GM21423 (cell line): ENCODE results near the gene ELMOD1.
"Not testable (repeated sequence)": the region's sequence is repeated elsewhere in the genome, so short reads cannot be mapped to it uniquely, and the experiment has no call there.

Experiments used
- ATAC-seq: cut with Tn5 transposase; IDR thresholded peaks from one replicate; pipeline ENCODE4 v1.9.1; 2021; ENCODE audit warnings: mild to moderate bottlenecking, moderate library complexity; ENCODE audit not compliant: unreplicated experiment

Gene ELMOD1

GRCh38 chr11:107590460-107591377, at the start of gene ELMOD1:
TSS of gene ELMOD1 (plus strand) at chr11:107591147. CDS start at chr11:107618190, 27,043 bp downstream.
- ATAC-seq: peak; percentile 55

- no peak for ATAC-seq
These were observed 45.8 kb upstream of the ELMOD1 start for GRCh38 chr11:107545101-107545514.

- no peak for ATAC-seq
These were observed 43.0 kb upstream of the ELMOD1 start for GRCh38 chr11:107547961-107548360.

- ATAC-seq: peak; percentile 59
These were observed 41.5 kb upstream of the ELMOD1 start for GRCh38 chr11:107549253-107549953.

GRCh38 chr11:107549954-107550285, 41.0 kb upstream of the ELMOD1 start:
- ATAC-seq: no peak

- no peak for ATAC-seq
These were observed 40.6 kb upstream of the ELMOD1 start for GRCh38 chr11:107550304-107550703.

DNA sequence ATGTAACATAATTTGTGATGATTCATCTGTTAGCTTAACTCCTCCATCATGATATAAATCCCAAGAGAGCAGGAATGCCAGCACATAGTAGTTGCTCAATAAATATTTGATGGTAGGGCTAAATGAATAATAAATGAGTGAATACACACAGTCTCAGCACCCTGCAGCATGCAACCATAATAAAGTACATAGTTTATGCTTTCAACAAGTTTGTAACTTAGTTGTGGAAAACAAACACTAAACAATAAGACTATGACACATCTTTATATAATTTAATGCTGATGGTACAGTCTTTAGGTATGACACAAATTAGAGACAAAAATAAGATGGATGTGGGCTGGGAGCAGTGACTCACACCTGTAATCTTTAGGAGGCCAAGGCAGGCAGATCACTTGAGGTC, 29.3 kb upstream of the ELMOD1 start:
- ATAC-seq: no peak

- no peak for ATAC-seq
These were observed 28.2 kb upstream of the ELMOD1 start for GRCh38 chr11:107562647-107563208.

- ATAC-seq: no peak
These were observed 27.2 kb upstream of the ELMOD1 start for GRCh38 chr11:107563702-107564101.

DNA sequence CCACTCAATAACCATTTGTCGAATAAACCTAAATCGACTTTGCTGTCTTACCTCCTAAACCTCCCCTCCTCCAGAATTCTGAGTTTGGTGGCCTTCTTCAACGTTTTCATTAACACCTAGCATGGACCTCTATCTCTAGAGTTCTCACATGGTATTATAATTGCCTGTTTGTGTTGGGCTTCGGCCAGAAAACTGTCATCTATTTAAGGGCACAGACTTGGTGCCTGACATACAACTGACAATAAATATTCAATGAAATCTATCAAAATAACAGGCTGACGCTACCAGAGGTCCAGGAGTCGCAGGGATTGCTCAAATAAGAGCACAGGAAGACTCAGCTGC, 26.1 kb upstream of the ELMOD1 start:
- ATAC-seq: peak; percentile 9

GRCh38 chr11:107565219-107565937, 25.6 kb upstream of the ELMOD1 start, which contains the start of gene ALKBH8:
TSS of gene ALKBH8 (minus strand) at chr11:107565735. CDS start at chr11:107560893, 4,842 bp downstream.
- peak; percentile 73 for ATAC-seq

DNA sequence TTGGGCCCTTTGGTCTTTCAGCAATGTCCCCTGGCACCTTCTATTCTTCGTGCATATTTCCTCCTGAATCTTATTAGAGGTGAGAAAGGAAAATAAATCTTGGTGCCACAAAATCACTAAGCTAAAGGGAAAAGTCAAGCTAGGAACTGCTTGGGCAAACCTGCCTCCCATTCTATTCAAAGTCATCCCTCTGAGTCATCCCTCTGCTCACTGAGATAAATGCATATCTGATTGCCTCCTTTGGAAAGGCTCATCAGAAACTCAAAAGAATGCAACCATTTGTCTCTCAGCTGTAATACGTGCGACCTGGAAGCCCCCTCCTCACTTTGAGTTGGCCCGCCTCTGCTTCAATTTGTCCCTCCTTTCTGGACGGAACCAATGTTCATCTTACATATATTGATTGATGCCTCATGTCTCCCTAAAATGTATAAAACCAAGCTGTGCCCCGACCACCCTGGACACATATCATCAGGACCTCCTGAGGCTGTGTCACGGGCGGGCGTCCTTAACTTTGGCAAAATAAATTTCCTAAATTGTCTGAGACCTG, 24.9 kb upstream of the ELMOD1 start:
- ATAC-seq: peak; percentile 1

- ATAC-seq: no peak
These were observed 24.4 kb upstream of the ELMOD1 start for GRCh38 chr11:107566569-107566968.

DNA sequence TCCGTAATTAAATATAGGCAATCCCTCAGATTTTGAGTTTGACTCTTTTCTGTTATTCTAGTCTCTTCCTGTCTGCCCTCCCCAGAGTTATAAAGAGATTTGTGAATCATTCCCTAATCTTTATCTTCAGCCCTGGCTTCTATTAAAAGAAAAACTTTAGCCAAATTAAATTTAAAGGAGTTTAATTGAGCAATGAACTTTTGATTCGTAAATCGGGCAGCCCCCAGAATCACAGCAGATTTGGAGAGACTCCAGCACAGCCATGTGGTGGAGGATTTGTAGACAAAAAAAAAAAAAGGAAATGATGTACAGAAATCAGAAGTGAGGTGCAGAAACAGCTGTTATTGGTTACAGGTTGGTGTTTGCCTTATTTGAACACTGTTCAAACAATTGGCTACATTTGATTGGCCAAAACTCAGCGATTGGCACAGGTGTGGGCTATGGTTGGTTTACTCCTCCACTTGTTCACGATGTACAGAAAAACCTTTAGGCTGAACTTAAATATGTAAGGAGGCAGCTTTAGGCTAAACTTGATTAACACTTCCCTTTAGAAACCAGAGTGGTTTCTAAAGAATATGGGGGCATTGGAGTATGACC, 23.1 kb upstream of the ELMOD1 start:
- no peak for ATAC-seq

DNA sequence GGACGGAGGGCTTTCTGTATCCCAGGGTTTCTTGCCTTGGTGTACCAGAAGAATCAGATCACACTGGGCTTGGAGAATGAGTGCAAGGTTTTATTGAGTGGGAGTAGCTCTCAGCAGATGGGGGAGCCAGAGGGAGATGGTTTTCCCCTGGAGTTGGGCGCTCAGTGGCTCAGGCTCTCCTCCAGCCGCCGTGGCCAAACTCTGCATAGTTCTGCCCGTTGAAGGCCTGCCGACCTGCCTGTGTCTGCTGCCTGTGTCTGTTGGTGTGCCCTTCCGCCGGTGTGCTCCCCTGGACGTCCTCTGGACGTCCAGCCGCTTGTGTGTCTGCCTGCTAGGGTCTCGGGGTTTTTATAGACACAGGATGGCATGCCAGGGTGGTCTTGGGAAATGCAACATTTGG, 20.9 kb upstream of the ELMOD1 start:
- ATAC-seq: no peak

- ATAC-seq: no peak
These were observed 17.5 kb upstream of the ELMOD1 start for GRCh38 chr11:107573438-107573837.

DNA sequence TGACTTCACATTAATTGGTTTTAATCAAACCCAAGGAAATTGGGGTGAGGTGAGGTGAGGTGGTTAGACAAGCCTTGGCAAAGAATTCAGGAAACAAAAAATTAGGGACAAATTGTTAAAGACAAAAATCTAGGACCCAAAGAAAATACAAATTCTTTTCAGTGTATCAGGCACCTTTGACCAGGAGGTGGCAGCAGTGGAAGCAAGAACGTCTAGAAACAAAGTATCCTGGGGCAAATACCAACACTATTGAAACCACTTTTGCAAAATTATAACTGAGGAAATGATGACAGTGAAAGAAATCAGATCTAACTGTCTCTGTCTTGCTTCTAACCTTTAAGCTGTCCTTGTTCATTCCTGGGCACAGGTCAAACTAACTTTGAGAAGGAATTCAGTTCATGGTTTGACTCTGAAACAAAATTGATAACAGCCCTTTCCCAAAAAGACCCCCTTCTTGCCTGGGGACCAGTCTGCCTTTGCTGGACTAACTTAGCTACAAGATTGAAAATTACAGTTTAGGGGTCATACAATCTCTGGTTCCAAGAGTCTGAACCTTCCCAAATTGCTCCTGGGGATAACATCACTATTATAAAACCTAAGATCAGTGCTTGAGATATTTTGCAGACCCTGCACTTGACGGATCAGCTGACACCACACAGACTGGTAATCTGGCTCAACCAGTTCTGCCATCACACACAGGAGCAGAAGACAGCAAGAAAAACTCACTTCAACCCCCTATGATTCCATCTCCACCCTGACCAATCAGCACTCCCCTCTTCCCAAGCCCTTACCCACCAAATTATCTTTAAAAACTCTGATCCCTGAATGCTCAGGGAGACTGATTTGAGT, 14.2 kb upstream of the ELMOD1 start:
- ATAC-seq: not testable (repeated sequence)

GRCh38 chr11:107577346-107577711, 13.6 kb upstream of the ELMOD1 start:
- ATAC-seq: no peak

DNA sequence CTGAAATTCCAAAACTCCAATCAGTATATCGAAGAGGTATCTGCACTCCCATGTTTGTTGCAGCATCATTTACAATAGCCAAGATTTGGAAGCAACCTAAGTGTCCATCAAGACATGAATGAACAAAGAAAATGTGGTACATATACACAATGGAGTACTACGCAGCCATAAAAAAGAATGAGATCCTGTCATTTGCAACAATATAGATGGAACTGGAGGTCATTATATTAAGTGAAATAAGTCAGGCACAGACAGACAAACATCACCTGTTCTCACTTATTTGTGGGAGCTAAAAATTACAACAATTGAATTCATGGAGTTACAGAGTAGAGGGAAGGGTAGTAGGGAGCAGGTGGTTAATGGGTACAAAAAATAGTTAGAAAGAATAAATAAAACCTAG, 11.8 kb upstream of the ELMOD1 start:
- ATAC-seq: not testable (repeated sequence)

DNA sequence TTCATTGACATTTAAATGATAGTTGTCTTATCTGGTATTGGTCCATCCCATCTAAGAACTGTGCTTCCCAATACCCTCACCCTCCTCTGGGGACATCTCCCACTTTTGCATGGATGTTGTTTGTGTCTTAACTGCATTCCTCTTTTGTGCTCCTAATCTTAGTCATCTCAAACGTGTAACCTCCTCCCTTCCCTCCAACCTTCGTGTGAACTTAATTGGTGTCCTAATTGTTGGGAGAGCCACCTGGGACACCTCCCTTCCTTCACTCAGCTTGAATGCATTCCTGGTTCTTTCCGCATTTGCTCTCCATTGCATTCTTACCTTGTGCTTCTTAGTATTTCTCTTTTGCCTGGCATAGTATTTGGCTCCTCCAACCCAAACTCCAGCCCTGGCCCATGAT, 9.8 kb upstream of the ELMOD1 start:
- ATAC-seq: no peak
